Fibroblast of skin of back (primary cell): Measurements from ENCODE around the gene EMID1. TPM values are rescaled to one million over a fixed set of nuclear protein-coding genes. Genes with fewer than 3 reads are reported as not detected.

Source experiments
- DNase-seq: peaks from one replicate; pipeline ENCODE4 v3.0.0-alpha.2; 2013
- polyA plus RNA-seq, 2 experiments: library from polyadenylated mRNA; unstranded; fragments of 120-200 nt; gene quantifications; one replicate each; pipeline ENCODE4 v1.2.1, GENCODE V29; 2013; ENCODE audit not compliant: insufficient read length in 2 of 2

Gene EMID1
- 0.54 TPM for polyA plus RNA-seq (2013, experiment 1 of 2; ENCODE audit: insufficient read length)
- 0.82 TPM for polyA plus RNA-seq (2013, experiment 2 of 2; ENCODE audit: insufficient read length)

- peak; percentile 32 for DNase-seq
These were observed at the start of gene EMID1 for GRCh38 chr22:29205594-29206371. EMID1 (plus strand) TSS chr22:29205896; CDS start chr22:29206039, 143 bp downstream.

GRCh38 chr22:29155966-29156365 lies 49.7 kb upstream of the EMID1 start:
- no peak for DNase-seq

- DNase-seq = peak; percentile 15
These were observed 49.2 kb upstream of the EMID1 start for GRCh38 chr22:29156507-29156906.

GRCh38 chr22:29157759-29158535 lies 47.7 kb upstream of the EMID1 start:
- no peak for DNase-seq

- DNase-seq = no peak
These were observed 47.1 kb upstream of the EMID1 start for GRCh38 chr22:29158546-29158945.

GRCh38 chr22:29163808-29164207 lies 41.9 kb upstream of the EMID1 start:
- DNase-seq = no peak

GRCh38 chr22:29165321-29166060 lies 40.2 kb upstream of the EMID1 start:
- DNase-seq = no peak

- DNase-seq = no peak
These were observed 39.5 kb upstream of the EMID1 start for GRCh38 chr22:29166180-29166579.

- no peak for DNase-seq
These were observed 38.4 kb upstream of the EMID1 start for GRCh38 chr22:29167032-29167911.

GRCh38 chr22:29171721-29172120 lies 34.0 kb upstream of the EMID1 start:
- no peak for DNase-seq

- DNase-seq = no peak
These were observed 33.5 kb upstream of the EMID1 start for GRCh38 chr22:29172216-29172615.

GRCh38 chr22:29175312-29175835 lies 30.3 kb upstream of the EMID1 start:
- DNase-seq = no peak

GRCh38 chr22:29183971-29184848 lies 21.5 kb upstream of the EMID1 start:
- DNase-seq = no peak

GRCh38 chr22:29184849-29185490 lies 20.7 kb upstream of the EMID1 start:
- no peak for DNase-seq

GRCh38 chr22:29186302-29186701 lies 19.4 kb upstream of the EMID1 start:
- DNase-seq = no peak

- DNase-seq = no peak
These were observed 17.9 kb upstream of the EMID1 start for GRCh38 chr22:29187831-29188230.

- DNase-seq = no peak
These were observed 15.6 kb upstream of the EMID1 start for GRCh38 chr22:29190051-29190450.

- peak; percentile 6 for DNase-seq
These were observed 14.8 kb upstream of the EMID1 start for GRCh38 chr22:29190918-29191317.

- DNase-seq = no peak
These were observed 12.7 kb upstream of the EMID1 start for GRCh38 chr22:29193021-29193420.

- no peak for DNase-seq
These were observed 11.5 kb upstream of the EMID1 start for GRCh38 chr22:29194184-29194583.
